CD14-positive monocyte (primary cell): ENCODE results near the gene COL10A1. TPM values are rescaled to one million over a fixed set of nuclear protein-coding genes. Genes with fewer than 3 reads are reported as not detected.

ENCODE experiments used
- DNase-seq, 3 donors: peaks; one replicate each; pipeline ENCODE4 v3.0.0-alpha.2; 2011 to 2022
- H2AFZ ChIP-seq: 2 replicates; pipeline ENCODE4 v1.6.0; 2012; ENCODE audit warnings: mild to moderate bottlenecking, low read depth, low read length, inconsistent platforms; ENCODE audit not compliant: insufficient read depth, poor library complexity, severe bottlenecking
- H3K27ac ChIP-seq, 2 donors: 1 replicate in 1 of 2; 2 replicates in 1 of 2; pipeline ENCODE4 v1.5.1; 2012 to 2013; ENCODE audit warnings: low read length in 2 of 2, control low read depth in 1 of 2, inconsistent platforms in 1 of 2, low read depth in 1 of 2, mild to moderate bottlenecking in 1 of 2
- H3K27me3 ChIP-seq, 2 donors: one replicate each; pipeline versions ENCODE4 v1.6.0 to v1.6.1; 2011 to 2013; ENCODE audit warnings: low read length in 2 of 2; ENCODE audit not compliant: control insufficient read depth in 2 of 2, insufficient read depth in 2 of 2
- H3K36me3 ChIP-seq, 2 donors: replicated peaks in 1 of 2; 1 replicate in 1 of 2; 2 replicates in 1 of 2; pipeline versions ENCODE4 v1.5.1 to v1.6.1; 2012 to 2013; ENCODE audit warnings: low read length in 2 of 2, control low read depth in 1 of 2, inconsistent platforms in 1 of 2, mild to moderate bottlenecking in 1 of 2; ENCODE audit not compliant: insufficient read depth in 2 of 2, control insufficient read depth in 1 of 2
- H3K4me1 ChIP-seq, 2 donors: 1 replicate in 1 of 2; 2 replicates in 1 of 2; pipeline versions ENCODE4 v1.5.1 to v1.6.1; 2012 to 2013; ENCODE audit warnings: low read length in 2 of 2, control low read depth in 1 of 2, inconsistent platforms in 1 of 2, mild to moderate bottlenecking in 1 of 2, moderate library complexity in 1 of 2; ENCODE audit not compliant: insufficient read depth in 2 of 2, control insufficient read depth in 1 of 2
- H3K4me2 ChIP-seq: replicated peaks from 2 replicates; pipeline ENCODE3; 2012; ENCODE audit warnings: low read length, moderate library complexity, mild to moderate bottlenecking; ENCODE audit not compliant: poor library complexity, severe bottlenecking; ENCODE audit errors: extremely low read depth
- H3K4me3 ChIP-seq, 3 experiments: fragments of 200-600 bp in 1 of 3; sonication (generic) in 1 of 3; replicated peaks in 1 of 3; 1 replicate in 2 of 3; 2 replicates in 1 of 3; pipeline ENCODE4 v1.5.1; 2011 to 2013; ENCODE audit warnings: low read length in 3 of 3, mild to moderate bottlenecking in 3 of 3, control low read depth in 2 of 3, low read depth in 2 of 3, inconsistent platforms in 1 of 3, moderate library complexity in 1 of 3
- H3K79me2 ChIP-seq: 2 replicates; pipeline ENCODE4 v1.6.0; 2012; ENCODE audit warnings: mild to moderate bottlenecking, control low read depth, inconsistent platforms, low read length, moderate library complexity; ENCODE audit not compliant: insufficient read depth
- H3K9ac ChIP-seq: 2 replicates; pipeline ENCODE4 v1.6.0; 2017; ENCODE audit warnings: low read length, mild to moderate bottlenecking; ENCODE audit not compliant: insufficient read depth, poor library complexity, severe bottlenecking
- H3K9me3 ChIP-seq, 2 donors: replicated peaks in 1 of 2; 1 replicate in 1 of 2; 2 replicates in 1 of 2; pipeline versions ENCODE4 v1.5.1 to v1.6.1; 2012 to 2013; ENCODE audit warnings: low read length in 2 of 2, control low read depth in 1 of 2; ENCODE audit not compliant: control insufficient read depth in 1 of 2, insufficient read depth in 1 of 2
- H4K20me1 ChIP-seq: 2 replicates; pipeline ENCODE4 v1.6.0; 2012; ENCODE audit warnings: mild to moderate bottlenecking, low read length, control low read depth, moderate library complexity; ENCODE audit not compliant: insufficient read depth
- H3K27ac Mint-ChIP-seq, 7 donors: one replicate each; pipeline ENCODE4 v1.8.0; 2020; ENCODE audit warnings: mild to moderate bottlenecking in 7 of 7, mixed read lengths in 7 of 7, moderate library complexity in 6 of 7, inconsistent platforms in 2 of 7
- H3K27me3 Mint-ChIP-seq, 3 donors: one replicate each; pipeline ENCODE4 v1.8.0; 2021 to 2022; ENCODE audit warnings: low read depth in 3 of 3, mild to moderate bottlenecking in 3 of 3, mixed read lengths in 3 of 3, moderate library complexity in 3 of 3, inconsistent platforms in 1 of 3
- H3K36me3 Mint-ChIP-seq, 2 donors: one replicate each; pipeline ENCODE4 v1.8.0; 2020; ENCODE audit warnings: mixed read lengths in 2 of 2, inconsistent platforms in 1 of 2, mild to moderate bottlenecking in 1 of 2
- H3K4me1 Mint-ChIP-seq: one replicate; pipeline ENCODE4 v1.8.0; 2020; ENCODE audit warnings: mild to moderate bottlenecking, mixed read lengths
- H3K4me3 Mint-ChIP-seq, 2 donors: one replicate each; pipeline ENCODE4 v1.8.0; 2020; ENCODE audit warnings: mild to moderate bottlenecking in 2 of 2, mixed read lengths in 2 of 2, moderate library complexity in 1 of 2
- H3K9me3 Mint-ChIP-seq, 7 donors: one replicate each; pipeline ENCODE4 v1.8.0; 2020 to 2022; ENCODE audit warnings: mixed read lengths in 7 of 7, mild to moderate bottlenecking in 6 of 7, moderate library complexity in 6 of 7, inconsistent platforms in 2 of 7
- CTCF ChIP-seq: fragments of 200-600 bp; IDR thresholded peaks from one replicate; pipeline ENCODE4 v1.8.0; 2022; ENCODE audit warnings: antibody characterized with exemption, mild to moderate bottlenecking
- WGBS: methylation state at CpG from one replicate; pipeline ENCODE4 v1.1.5; 2013; ENCODE audit warnings: missing lambda C conversion rate; ENCODE audit not compliant: insufficient coverage; 5-methylcytosine and 5-hydroxymethylcytosine counted together
- intact Hi-C, 2 donors: fragments of 100-400 bp; cut with micrococcal nuclease; formaldehyde crosslinking; loops; one replicate each; pipeline versions ENCODE4 v1.15.0 to v1.15.1; 2023
- polyA plus RNA-seq, 3 donors: library from polyadenylated mRNA; depleted of rRNA in 1 of 3; unstranded in 2 of 3; stranded (reverse) in 1 of 3; fragments of 300-500 nt in 2 of 3; fragments of >200 nt in 1 of 3; fragmentation: Illumina TruSeq in 2 of 3; gene quantifications; 1 replicate in 2 of 3; 2 replicates in 1 of 3; pipeline ENCODE4 v1.2.3, GENCODE V29; 2012 to 2021

Gene COL10A1
- polyA plus RNA-seq, 3 donors, result not detected

GRCh38 chr6:116101302-116101718 is 24.6 kb downstream of the COL10A1 start:
- Mint-ChIP-seq H3K27ac (peak overlapping the region in 6 of 7 donors; percentile 80 to 90 (median 86)), H3K4me1 (peaks cover 40% of the 10 kb centered on the region), H3K9me3 (peaks cover 4 to 5% (median 5%) of the 10 kb centered on the region in 7 donors), H3K4me3 (peak overlapping the region; percentile 88 to 95), H3K36me3 (peaks cover 3 to 12% of the 10 kb centered on the region in 2 donors), H3K27me3 (no peaks in the 10 kb centered on the region)
- Histone ChIP-seq H3K9me3 (peaks cover 3 to 4% of the 10 kb centered on the region in 2 donors), H2AFZ (peak overlapping the region; percentile 90), H3K4me3 (peak overlapping the region; percentile 51 to 91 (median 87)), H3K79me2 (peaks cover 6% of the 10 kb centered on the region), H3K36me3 (no peaks in the 10 kb centered on the region), H3K27ac (peak overlapping the region; percentile 59 to 81), H4K20me1 (no peaks in the 10 kb centered on the region), H3K27me3 (no peaks in the 10 kb centered on the region), H3K4me1 (peaks cover 27 to 31% of the 10 kb centered on the region in 2 donors), H3K9ac (peak overlapping the region; percentile 73), H3K4me2 (peak overlapping the region; percentile 88)
- no peak for TF ChIP-seq CTCF
- intact Hi-C loops, result no loop called here
- DNase-seq, result no peak
- 0% methylated on average over 5 of the region's 12 CpGs for WGBS

- peak within 1 kb of the TSS; percentile 73 for H3K9ac ChIP-seq
- peaks cover 9 to 11% of the 10 kb centered on the region in 2 donors for H3K9me3 ChIP-seq
- H2AFZ ChIP-seq, result peak within 1 kb of the TSS; percentile 90
- no peaks in the 10 kb centered on the region for H3K36me3 ChIP-seq
- Mint-ChIP-seq H3K4me1 (peaks cover 37% of the 10 kb centered on the region), H3K4me3 (peak within 1 kb of the TSS; percentile 88 to 95), H3K27me3 (no peaks in the 10 kb centered on the region), H3K27ac (peak within 1 kb of the TSS; percentile 80 to 90 (median 86)), H3K9me3 (peaks cover 8 to 12% (median 11%) of the 10 kb centered on the region in 7 donors), H3K36me3 (peaks cover 3 to 12% of the 10 kb centered on the region in 2 donors)
- no peaks in the 10 kb centered on the region for H4K20me1 ChIP-seq
- H3K79me2 ChIP-seq, result peaks cover 6% of the 10 kb centered on the region
- TF ChIP-seq CTCF, result peak; percentile 51
- no peaks in the 10 kb centered on the region for H3K27me3 ChIP-seq
- WGBS, result 0% methylated on average over 83 of the region's 87 CpGs
- peak; percentile 42 to 60 (median 49) for DNase-seq
- H3K4me1 ChIP-seq, result peaks cover 27 to 31% of the 10 kb centered on the region in 2 donors
- peak within 1 kb of the TSS; percentile 88 for H3K4me2 ChIP-seq
- H3K4me3 ChIP-seq, result peak within 1 kb of the TSS; percentile 51 to 91 (median 87)
- peak within 1 kb of the TSS; percentile 59 to 81 for H3K27ac ChIP-seq
- intact Hi-C loops, result no loop called here
These were observed 25.3 kb downstream of the COL10A1 start, which contains the start of gene NT5DC1 for GRCh38 chr6:116100419-116101301. NT5DC1 (plus strand) TSS chr6:116100853; CDS start chr6:116100931, 78 bp downstream.
